ENCODE measurements around the gene SOHLH1. TPM values are rescaled to one million over a fixed set of nuclear protein-coding genes. Genes with fewer than 3 reads are reported as not detected.
A peak's percentile ranks its signal among the peaks of the same experiment; 100 is the strongest.

Gene SOHLH1, protein sequence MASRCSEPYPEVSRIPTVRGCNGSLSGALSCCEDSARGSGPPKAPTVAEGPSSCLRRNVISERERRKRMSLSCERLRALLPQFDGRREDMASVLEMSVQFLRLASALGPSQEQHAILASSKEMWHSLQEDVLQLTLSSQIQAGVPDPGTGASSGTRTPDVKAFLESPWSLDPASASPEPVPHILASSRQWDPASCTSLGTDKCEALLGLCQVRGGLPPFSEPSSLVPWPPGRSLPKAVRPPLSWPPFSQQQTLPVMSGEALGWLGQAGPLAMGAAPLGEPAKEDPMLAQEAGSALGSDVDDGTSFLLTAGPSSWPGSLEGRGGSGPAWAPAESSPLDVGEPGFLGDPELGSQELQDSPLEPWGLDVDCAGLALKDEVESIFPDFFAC
- total RNA-seq (2014; rRNA removed) (not detected in 2 replicates), Bru-seq, nascent RNA (not detected), BruChase-seq, experiment 1, labeled RNA remaining after a 6-hour chase (percentile 10 among the genes with signal in this experiment), BruChase-seq, experiment 2, labeled RNA remaining after a 2-hour chase (percentile 2 among the genes with signal in this experiment)
- long read RNA-seq = 0 reads

DNA sequence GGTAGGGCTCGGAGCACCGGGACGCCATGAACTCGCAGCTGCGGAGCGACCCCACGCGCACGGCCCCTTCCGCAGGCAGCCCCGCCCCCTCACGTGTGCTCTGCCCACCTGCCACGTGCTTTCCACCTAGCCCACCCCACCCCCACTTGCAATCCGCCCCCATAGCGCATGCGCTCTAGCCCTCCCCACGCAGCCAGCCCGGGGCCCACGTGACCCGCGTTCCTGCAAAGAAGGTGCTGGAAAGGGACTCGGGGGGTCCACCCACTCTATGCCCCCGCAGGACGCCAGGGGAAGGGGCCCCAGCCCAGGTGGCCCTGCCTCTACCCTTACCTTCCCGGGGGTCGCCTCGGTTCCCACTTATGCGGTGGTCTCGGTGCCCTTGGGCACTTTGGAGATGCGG, at the start of gene SOHLH1:
SOHLH1 (minus strand) TSS at position 42 of the 400 bp plus-strand sequence; CDS start at position 28, 14 bp downstream.
- no peak within 1 kb of the TSS for H3K27ac ChIP-seq (ENCODE audit: low read length)
- H4K20me1 ChIP-seq (ENCODE audit: low read length) = no peaks in the 10 kb centered on the region
- POLR2A ChIA-PET (ENCODE audit: unreplicated experiment) = no interaction called here
- no peaks in the 10 kb centered on the region for H3F3A ChIP-seq (ENCODE audit: low read length, unreplicated experiment)
- H3K36me3 ChIP-seq (ENCODE audit: low read depth, low read length) = no peaks in the 10 kb centered on the region
- ATAC-seq = no peak
- TF ChIP-seq EZH2phosphoT487 (IDR thresholded peaks at IDR 0.05; ENCODE audit: borderline replicate concordance, low read length) = no peak
- TF ChIP-seq, protein P1, sequence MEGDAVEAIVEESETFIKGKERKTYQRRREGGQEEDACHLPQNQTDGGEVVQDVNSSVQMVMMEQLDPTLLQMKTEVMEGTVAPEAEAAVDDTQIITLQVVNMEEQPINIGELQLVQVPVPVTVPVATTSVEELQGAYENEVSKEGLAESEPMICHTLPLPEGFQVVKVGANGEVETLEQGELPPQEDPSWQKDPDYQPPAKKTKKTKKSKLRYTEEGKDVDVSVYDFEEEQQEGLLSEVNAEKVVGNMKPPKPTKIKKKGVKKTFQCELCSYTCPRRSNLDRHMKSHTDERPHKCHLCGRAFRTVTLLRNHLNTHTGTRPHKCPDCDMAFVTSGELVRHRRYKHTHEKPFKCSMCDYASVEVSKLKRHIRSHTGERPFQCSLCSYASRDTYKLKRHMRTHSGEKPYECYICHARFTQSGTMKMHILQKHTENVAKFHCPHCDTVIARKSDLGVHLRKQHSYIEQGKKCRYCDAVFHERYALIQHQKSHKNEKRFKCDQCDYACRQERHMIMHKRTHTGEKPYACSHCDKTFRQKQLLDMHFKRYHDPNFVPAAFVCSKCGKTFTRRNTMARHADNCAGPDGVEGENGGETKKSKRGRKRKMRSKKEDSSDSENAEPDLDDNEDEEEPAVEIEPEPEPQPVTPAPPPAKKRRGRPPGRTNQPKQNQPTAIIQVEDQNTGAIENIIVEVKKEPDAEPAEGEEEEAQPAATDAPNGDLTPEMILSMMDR (conservative IDR thresholded peaks at IDR 0.05; ENCODE audit: low read depth, low read length) = no peak
- no peak for TF ChIP-seq EZH2 (IDR thresholded peaks at IDR 0.05; ENCODE audit: low read length, unreplicated experiment)
- no peak within 1 kb of the TSS for H2AFZ ChIP-seq (ENCODE audit: low read length)
- DNase-seq = no peak
- no peak within 1 kb of the TSS for H3K4me3 ChIP-seq (ENCODE audit: low read length)
- H3K27me3 ChIP-seq (ENCODE audit: low read length) = peaks cover 3% of the 10 kb centered on the region; the same call in 1 of the 2 replicates
- H3K79me2 ChIP-seq (ENCODE audit: low read length) = no peaks in the 10 kb centered on the region
- intact Hi-C loops (cut with micrococcal nuclease) = no loop called here
- no peaks in the 10 kb centered on the region for H3K9me3 ChIP-seq (ENCODE audit: low read length)
- H3K9ac ChIP-seq (ENCODE audit: low read length) = no peak within 1 kb of the TSS
- H3K4me2 ChIP-seq (ENCODE audit: low read length) = no peak within 1 kb of the TSS
- H3K4me1 ChIP-seq (ENCODE audit: insufficient read depth, low read length) = no peaks in the 10 kb centered on the region
- CTCF ChIA-PET = no interaction called here
- BruUV-seq (replicated peaks) = no TSS peak
- no peaks in the 10 kb centered on the region for H3K9me2 ChIP-seq (replicated peaks; ENCODE audit: low read length)

DNA sequence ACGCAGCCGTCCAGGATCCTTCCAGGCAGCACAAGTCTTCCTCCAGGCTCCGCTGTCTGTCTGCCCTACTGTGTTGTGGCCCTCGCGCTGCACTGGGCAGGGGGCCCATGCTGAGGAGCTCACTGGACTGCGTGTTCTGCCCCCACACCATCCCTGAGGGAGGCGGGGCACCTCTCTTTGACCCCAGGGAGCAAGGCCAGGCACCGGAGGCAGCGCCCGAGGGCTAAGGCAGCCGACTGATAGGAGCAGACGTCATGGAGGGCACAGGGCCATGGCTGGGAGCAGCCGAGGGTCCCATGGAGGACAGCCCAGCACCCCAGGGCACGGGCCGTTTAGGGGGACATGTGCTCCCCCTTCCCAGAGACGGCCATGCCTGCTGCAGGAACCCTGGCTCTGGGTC, 49.4 kb upstream of the SOHLH1 start:
- no peaks in the 10 kb centered on the region for H3K9me2 ChIP-seq (replicated peaks; ENCODE audit: low read length)
- CTCF ChIA-PET = no interaction called here
- no peak overlapping the region for H3K9ac ChIP-seq (ENCODE audit: low read length)
- no peaks in the 10 kb centered on the region for H3K27me3 ChIP-seq (ENCODE audit: low read length)
- intact Hi-C loops (cut with micrococcal nuclease) = no loop called here
- TF ChIP-seq EZH2 (IDR thresholded peaks at IDR 0.05; ENCODE audit: low read length, unreplicated experiment) (no peak), EZH2phosphoT487 (IDR thresholded peaks at IDR 0.05; ENCODE audit: borderline replicate concordance, low read length) (no peak)
- TF ChIP-seq, protein P1 (conservative IDR thresholded peaks at IDR 0.05; ENCODE audit: low read depth, low read length) = no peak
- no peak overlapping the region for H2AFZ ChIP-seq (ENCODE audit: low read length)
- H4K20me1 ChIP-seq (ENCODE audit: low read length) = no peaks in the 10 kb centered on the region
- DNase-seq (no peak), ATAC-seq (no peak)
- H3K9me3 ChIP-seq (ENCODE audit: low read length) = no peaks in the 10 kb centered on the region
- POLR2A ChIA-PET (ENCODE audit: unreplicated experiment) = no interaction called here
- no peak overlapping the region for H3K4me2 ChIP-seq (ENCODE audit: low read length)
- no peak overlapping the region for H3K27ac ChIP-seq (ENCODE audit: low read length)
- BruUV-seq (replicated peaks) = no TSS peak
- no peak overlapping the region for H3K4me3 ChIP-seq (ENCODE audit: low read length)
- H3K4me1 ChIP-seq (ENCODE audit: insufficient read depth, low read length) = no peaks in the 10 kb centered on the region
- H3K79me2 ChIP-seq (ENCODE audit: low read length) = no peaks in the 10 kb centered on the region
- no peaks in the 10 kb centered on the region for H3K36me3 ChIP-seq (ENCODE audit: low read depth, low read length)
- H3F3A ChIP-seq (ENCODE audit: low read length, unreplicated experiment) = no peaks in the 10 kb centered on the region

DNA sequence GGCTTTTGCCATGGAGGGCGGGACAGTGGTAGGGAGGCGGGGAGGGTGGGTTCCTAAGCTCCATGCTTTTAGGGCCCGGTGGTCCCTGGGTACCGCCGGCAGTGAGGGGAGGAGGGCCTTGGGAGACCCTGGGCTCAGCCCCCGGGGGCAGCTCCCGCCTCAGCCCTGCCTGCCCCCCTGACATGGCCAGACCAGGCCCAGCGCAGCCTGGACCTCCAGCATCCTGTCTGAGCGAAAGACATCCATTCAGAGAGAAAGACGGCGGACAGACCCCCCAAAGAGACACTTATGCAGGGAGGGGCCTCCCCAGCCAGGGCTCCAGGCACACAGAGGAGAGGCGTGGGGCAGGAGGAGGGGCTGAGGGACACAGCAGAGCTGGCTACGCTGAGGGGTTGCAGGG, 48.0 kb upstream of the SOHLH1 start:
- ChIA-PET POLR2A (ENCODE audit: unreplicated experiment) (no interaction called here), CTCF (no interaction called here)
- intact Hi-C loops (cut with micrococcal nuclease) = no loop called here
- Histone ChIP-seq H3K79me2 (ENCODE audit: low read length) (no peaks in the 10 kb centered on the region), H4K20me1 (ENCODE audit: low read length) (no peaks in the 10 kb centered on the region), H3K9me2 (replicated peaks; ENCODE audit: low read length) (no peaks in the 10 kb centered on the region), H3K27me3 (ENCODE audit: low read length) (no peaks in the 10 kb centered on the region), H3K9ac (ENCODE audit: low read length) (no peak overlapping the region), H3K36me3 (ENCODE audit: low read depth, low read length) (no peaks in the 10 kb centered on the region), H3K9me3 (ENCODE audit: low read length) (no peaks in the 10 kb centered on the region), H3K4me2 (ENCODE audit: low read length) (no peak overlapping the region), H3F3A (ENCODE audit: low read length, unreplicated experiment) (no peaks in the 10 kb centered on the region), H2AFZ (ENCODE audit: low read length) (no peak overlapping the region), H3K4me1 (ENCODE audit: insufficient read depth, low read length) (no peaks in the 10 kb centered on the region), H3K27ac (ENCODE audit: low read length) (no peak overlapping the region), H3K4me3 (ENCODE audit: low read length) (no peak overlapping the region)
- TF ChIP-seq EZH2 (IDR thresholded peaks at IDR 0.05; ENCODE audit: low read length, unreplicated experiment) (no peak), EZH2phosphoT487 (IDR thresholded peaks at IDR 0.05; ENCODE audit: borderline replicate concordance, low read length) (no peak)
- TF ChIP-seq, protein P1 (conservative IDR thresholded peaks at IDR 0.05; ENCODE audit: low read depth, low read length) = no peak
- no TSS peak for BruUV-seq (replicated peaks)
- ATAC-seq (no peak), DNase-seq (no peak)
